HCT116 (cell line): ENCODE data around the gene NOC4L. TPM values are rescaled to one million over a fixed set of nuclear protein-coding genes. Genes with fewer than 3 reads are reported as not detected.

Experiments
- ATAC-seq: fragments of 200-7000 bp; cut with Tn5 transposase; 2 replicates; pipeline ENCODE4 v1.9.1; 2020; ENCODE audit warnings: mild to moderate bottlenecking, moderate library complexity
- BruUV-seq: library from RNA; stranded (reverse); fragments of 400-500 nt; replicated peaks from 2 replicates; lab custom pipeline; 2021; lab: Mats Ljungman, UMichigan
- CTCF ChIA-PET: fragments of 300-600 bp; sonication (Branson Sonifier 250); formaldehyde crosslinking; loops from one replicate; lab custom pipeline; 2021; ENCODE audit warnings: antibody characterized with exemption; lab: Charles Lee
- POLR2A ChIA-PET: fragments of 300-600, 350-600 bp; sonication (Branson Sonifier 250); formaldehyde crosslinking; loops from one replicate; lab custom pipeline; 2021; ENCODE audit warnings: antibody characterized with exemption; lab: Charles Lee
- RAD21 ChIA-PET, 2 experiments: fragments of 300-600 bp; sonication (Branson Sonifier 250); formaldehyde crosslinking; loops; one replicate each; lab custom pipeline; 2023; ENCODE audit warnings: low total read pairs in 2 of 2; ENCODE audit not compliant: uncharacterized antibody in 2 of 2, unreplicated experiment in 2 of 2, low non-redundant PET in 1 of 2; lab: Charles Lee
- DNase-seq: peaks from one replicate; pipeline ENCODE4 v3.0.0-alpha.2; 2010; ENCODE audit warnings: low read depth, low spot score
- H2AFZ ChIP-seq: fragments of 200-600 bp; shearing (Covaris generic), sonication (generic); 2 replicates; pipeline ENCODE4 v1.6.1; 2017; ENCODE audit warnings: low read depth, mixed run types, mixed read lengths, antibody characterized with exemption, low read length; ENCODE audit not compliant: poor library complexity, severe bottlenecking
- H3K27ac ChIP-seq: 2 replicates; pipeline ENCODE4 v1.5.1; 2012; ENCODE audit warnings: low read depth, low read length
- H3K27me3 ChIP-seq: fragments of 200-600 bp; sonication (generic); 2 replicates; pipeline ENCODE4 v1.6.1; 2016; ENCODE audit warnings: mixed run types, low read length, mixed read lengths; ENCODE audit not compliant: insufficient read depth
- H3K36me3 ChIP-seq, 2 experiments: fragments of 200-500 bp in 1 of 2; fragments of 200-600 bp in 1 of 2; sonication (Bioruptor generic) in 1 of 2; sonication (generic) in 1 of 2; 2 replicates each; pipeline versions ENCODE4 v1.5.1 to v1.6.1; 2014 to 2016; ENCODE audit warnings: low read length in 2 of 2, inconsistent platforms in 1 of 2, mixed read lengths in 1 of 2, mixed run types in 1 of 2; ENCODE audit not compliant: insufficient read depth in 2 of 2, control insufficient read depth in 1 of 2
- H3K4me1 ChIP-seq, 2 experiments: fragments of 200-600 bp in 1 of 2; sonication (generic) in 1 of 2; 2 replicates each; pipeline versions ENCODE4 v1.5.1 to v1.6.1; 2012 to 2017; ENCODE audit warnings: low read length in 2 of 2, inconsistent platforms in 1 of 2, mild to moderate bottlenecking in 1 of 2, mixed read lengths in 1 of 2, mixed run types in 1 of 2, moderate library complexity in 1 of 2; ENCODE audit not compliant: insufficient read depth in 2 of 2, control insufficient read depth in 1 of 2
- H3K4me2 ChIP-seq: fragments of 200-600 bp; sonication (generic); 2 replicates; pipeline ENCODE4 v1.6.1; 2017; ENCODE audit warnings: mixed run types, low read length, mixed read lengths
- H3K4me3 ChIP-seq, 2 experiments: fragments of 200-600 bp in 1 of 2; sonication (generic) in 1 of 2; replicated peaks in 1 of 2; 2 replicates each; pipeline ENCODE4 v1.5.1; 2011 to 2016; ENCODE audit warnings: low read length in 2 of 2, control low read depth in 1 of 2, low read depth in 1 of 2, mild to moderate bottlenecking in 1 of 2, mixed read lengths in 1 of 2, mixed run types in 1 of 2
- H3K79me2 ChIP-seq: fragments of 200-600 bp; sonication (generic); 2 replicates; pipeline ENCODE4 v1.6.1; 2017; ENCODE audit warnings: mild to moderate bottlenecking, mixed run types, low read length, moderate library complexity, mixed read lengths; ENCODE audit not compliant: insufficient read depth
- H3K9ac ChIP-seq: fragments of 200-600 bp; sonication (generic); 2 replicates; pipeline ENCODE4 v1.6.1; 2016; ENCODE audit warnings: low read length, mixed read lengths
- H3K9me2 ChIP-seq: fragments of 200-600 bp; sonication (generic), shearing (Covaris generic); 2 replicates; pipeline ENCODE4 v1.6.1; 2017; ENCODE audit warnings: mixed run types, mild to moderate bottlenecking, moderate library complexity; ENCODE audit not compliant: insufficient read depth
- H3K9me3 ChIP-seq, 2 experiments: fragments of 200-500 bp in 1 of 2; fragments of 200-600 bp in 1 of 2; sonication (Bioruptor generic) in 1 of 2; sonication (generic) in 1 of 2; 2 replicates each; pipeline ENCODE4 v1.6.1; 2014 to 2017; ENCODE audit warnings: low read length in 2 of 2, mixed read lengths in 2 of 2, inconsistent platforms in 1 of 2, low read depth in 1 of 2, mild to moderate bottlenecking in 1 of 2, mixed run types in 1 of 2, moderate library complexity in 1 of 2; ENCODE audit not compliant: control insufficient read depth in 1 of 2, insufficient read depth in 1 of 2
- H4K20me1 ChIP-seq: fragments of 200-600 bp; sonication (generic), shearing (Covaris generic); 2 replicates; pipeline ENCODE4 v1.6.1; 2017; ENCODE audit warnings: mixed run types, mild to moderate bottlenecking, moderate library complexity; ENCODE audit not compliant: insufficient read depth
- ATF3 ChIP-seq: IDR thresholded peaks from 2 replicates; pipeline ENCODE4 v1.6.1; 2012
- CBX3 ChIP-seq: IDR thresholded peaks from 2 replicates; pipeline ENCODE4 v1.6.1; 2012; ENCODE audit warnings: low read depth
- CTCF ChIP-seq, 3 experiments: fragments of 200-600 bp in 1 of 3; sonication (generic) in 1 of 3; IDR thresholded peaks in 2 of 3; conservative IDR thresholded peaks in 1 of 3; 2 replicates each; pipeline ENCODE4 v1.5.1; 2012 to 2017; ENCODE audit warnings: low read depth in 2 of 3, low read length in 2 of 3, antibody characterized with exemption in 1 of 3, borderline replicate concordance in 1 of 3, control low read depth in 1 of 3, mild to moderate bottlenecking in 1 of 3, mixed read lengths in 1 of 3, mixed run types in 1 of 3, moderate library complexity in 1 of 3; ENCODE audit not compliant: insufficient read depth in 1 of 3
- EGR1 ChIP-seq: IDR thresholded peaks from 2 replicates; pipeline ENCODE4 v1.6.1; 2012; ENCODE audit warnings: low read depth
- MAX ChIP-seq: IDR thresholded peaks from 2 replicates; pipeline ENCODE4 v1.6.1; 2012
- POLR2AphosphoS5 ChIP-seq: IDR thresholded peaks from 2 replicates; pipeline ENCODE4 v1.6.1; 2011; ENCODE audit warnings: mild to moderate bottlenecking, low read depth, low read length, moderate library complexity
- SIN3A ChIP-seq: IDR thresholded peaks from 2 replicates; pipeline ENCODE4 v1.6.1; 2012; ENCODE audit warnings: low read depth
- YY1 ChIP-seq: IDR thresholded peaks from 2 replicates; pipeline ENCODE4 v1.6.1; 2011; ENCODE audit warnings: low read length, low read depth, moderate library complexity, mild to moderate bottlenecking; ENCODE audit not compliant: insufficient replicate concordance; ENCODE audit errors: extremely low read depth
- intact Hi-C: fragments of 100-400 bp; cut with micrococcal nuclease; formaldehyde crosslinking; loops from 2 replicates; pipeline ENCODE4 v1.10.0; 2022
- total RNA-seq: library from RNA; stranded (reverse); gene quantifications from one replicate; pipeline ENCODE4 v1.2.1, GENCODE V29; 2021; ENCODE audit not compliant: unreplicated experiment

NOC4L gene
- total RNA-seq, 1 experiment from 2014 or later, result 47.6 TPM

GRCh38 chr12:132180648-132181546 is 36.6 kb downstream of the NOC4L start (continued):
- TF ChIP-seq POLR2AphosphoS5, result no peak

- DNase-seq, result no peak
- ATAC-seq, result no peak
- POLR2A ChIA-PET, result no interaction called here
- H4K20me1 ChIP-seq, result no peaks in the 10 kb centered on the region
- H3K9ac ChIP-seq, result no peak overlapping the region
- no peak overlapping the region for H2AFZ ChIP-seq
- BruUV-seq, result no TSS peak
- no peak overlapping the region for H3K27ac ChIP-seq
- no peaks in the 10 kb centered on the region for H3K9me2 ChIP-seq
- no peaks in the 10 kb centered on the region for H3K79me2 ChIP-seq
- intact Hi-C loops, result no loop called here
- RAD21 ChIA-PET, result no interaction called here
- CTCF ChIA-PET, result no interaction called here
- H3K27me3 ChIP-seq, result 0 out of 2 replicates have a peak, but pooled peaks cover 6% of the 10 kb centered on the region
- no peaks in the 10 kb centered on the region for H3K9me3 ChIP-seq
- TF ChIP-seq CBX3 (no peak), SIN3A (no peak), ATF3 (no peak), YY1 (no peak), MAX (no peak), EGR1 (no peak), CTCF (IDR thresholded peaks at IDR 0.05 in 2 of 3, conservative IDR thresholded peaks at IDR 0.05 in 1 of 3; ENCODE audit: borderline replicate concordance in 1 of 3, insufficient read depth in 1 of 3, low read depth in 2 of 3, low read length in 2 of 3) (no peak)
- no peak overlapping the region for H3K4me3 ChIP-seq
- H3K36me3 ChIP-seq, result no peaks in the 10 kb centered on the region
- H3K4me2 ChIP-seq, result no peak overlapping the region
- no peaks in the 10 kb centered on the region for H3K4me1 ChIP-seq
Measured at GRCh38 chr12:132181570-132182200, 37.4 kb downstream of the NOC4L start.
